GM18505 (cell line): Measurements from ENCODE around the gene NTNG2.
"Not testable (repeated sequence)": the region's sequence is repeated elsewhere in the genome, so short reads cannot be mapped to it uniquely, and the experiment has no call there.

Experiments used
- ATAC-seq: cut with Tn5 transposase; IDR thresholded peaks from one replicate; pipeline ENCODE4 v1.9.1; 2021; ENCODE audit not compliant: unreplicated experiment
- POLR2A ChIP-seq: IDR thresholded peaks from 4 replicates; pipeline ENCODE4 v1.6.1; 2011; ENCODE audit warnings: borderline replicate concordance; ENCODE audit not compliant: insufficient read depth, insufficient read length; ENCODE audit errors: extremely low read depth

The NTNG2 gene

GRCh38 chr9:132268725-132269352, 107.0 kb downstream of the NTNG2 start:
- no peak for ATAC-seq
- no peak for TF ChIP-seq POLR2A

GRCh38 chr9:132269704-132270516, 108.1 kb downstream of the NTNG2 start:
- not testable (repeated sequence) for ATAC-seq

GRCh38 chr9:132274861-132275260, 113.0 kb downstream of the NTNG2 start:
- TF ChIP-seq POLR2A = no peak
- no peak for ATAC-seq

GRCh38 chr9:132283165-132283564, 121.3 kb downstream of the NTNG2 start:
- ATAC-seq = no peak
- TF ChIP-seq POLR2A = no peak

- no peak for TF ChIP-seq POLR2A
- no peak for ATAC-seq
Observed at GRCh38 chr9:132283863-132284262, 122.0 kb downstream of the NTNG2 start.

GRCh38 chr9:132287256-132287760, 125.5 kb downstream of the NTNG2 start:
- no peak for ATAC-seq
- no peak for TF ChIP-seq POLR2A

GRCh38 chr9:132288361-132288760, 126.5 kb downstream of the NTNG2 start:
- ATAC-seq = no peak
- TF ChIP-seq POLR2A = no peak

GRCh38 chr9:132288966-132289365, 127.1 kb downstream of the NTNG2 start:
- ATAC-seq = no peak
- no peak for TF ChIP-seq POLR2A

GRCh38 chr9:132293145-132293721, 131.4 kb downstream of the NTNG2 start:
- TF ChIP-seq POLR2A = no peak
- no peak for ATAC-seq
